Measurements from ENCODE around the gene CTNNA3.

DNA sequence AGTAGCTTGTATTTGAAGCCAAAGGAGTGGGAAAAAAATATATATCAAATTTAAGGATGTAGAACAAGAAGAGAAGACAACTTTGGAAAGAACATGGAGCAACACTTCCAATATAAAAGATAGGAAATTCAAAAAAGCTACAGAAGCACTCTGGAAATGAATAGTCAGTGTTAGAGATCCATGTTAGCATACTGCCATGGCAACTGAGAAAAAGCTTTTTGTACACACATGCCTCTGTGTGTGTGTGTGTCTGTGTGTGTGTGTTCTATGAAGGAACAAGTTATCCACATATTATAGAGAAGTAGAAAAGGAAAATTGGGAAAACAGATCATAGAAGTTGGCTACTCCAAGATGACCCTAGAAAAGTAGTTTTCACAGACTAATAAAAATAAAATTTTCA lies 673.9 kb downstream of the CTNNA3 start:
- no peak for TF ChIP-seq POLR2AphosphoS5 (IDR thresholded peaks at IDR 0.05)
- TF ChIP-seq, protein P1, sequence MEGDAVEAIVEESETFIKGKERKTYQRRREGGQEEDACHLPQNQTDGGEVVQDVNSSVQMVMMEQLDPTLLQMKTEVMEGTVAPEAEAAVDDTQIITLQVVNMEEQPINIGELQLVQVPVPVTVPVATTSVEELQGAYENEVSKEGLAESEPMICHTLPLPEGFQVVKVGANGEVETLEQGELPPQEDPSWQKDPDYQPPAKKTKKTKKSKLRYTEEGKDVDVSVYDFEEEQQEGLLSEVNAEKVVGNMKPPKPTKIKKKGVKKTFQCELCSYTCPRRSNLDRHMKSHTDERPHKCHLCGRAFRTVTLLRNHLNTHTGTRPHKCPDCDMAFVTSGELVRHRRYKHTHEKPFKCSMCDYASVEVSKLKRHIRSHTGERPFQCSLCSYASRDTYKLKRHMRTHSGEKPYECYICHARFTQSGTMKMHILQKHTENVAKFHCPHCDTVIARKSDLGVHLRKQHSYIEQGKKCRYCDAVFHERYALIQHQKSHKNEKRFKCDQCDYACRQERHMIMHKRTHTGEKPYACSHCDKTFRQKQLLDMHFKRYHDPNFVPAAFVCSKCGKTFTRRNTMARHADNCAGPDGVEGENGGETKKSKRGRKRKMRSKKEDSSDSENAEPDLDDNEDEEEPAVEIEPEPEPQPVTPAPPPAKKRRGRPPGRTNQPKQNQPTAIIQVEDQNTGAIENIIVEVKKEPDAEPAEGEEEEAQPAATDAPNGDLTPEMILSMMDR (IDR thresholded peaks at IDR 0.05 in 8 of 11, conservative IDR thresholded peaks at IDR 0.05 in 3 of 11): no peak
- TF ChIP-seq POLR2A (IDR thresholded peaks at IDR 0.05): no peak

Measured in spleen (tissue), 7 donors.